ENCODE data around the gene MAL.

GRCh38 chr2:95025406-95026319, at the start of gene MAL:
- TF ChIP-seq TAF1 (IDR thresholded peaks at IDR 0.05; ENCODE audit: borderline replicate concordance, low read depth, low read length): no peak
- no peak for TF ChIP-seq POLR2A (IDR thresholded peaks at IDR 0.05; ENCODE audit: low read depth, low read length)

Measured in GM12892 (cell line).